ENCODE data around the gene ARNT2.

ARNT2 gene

GRCh38 chr15:80411788-80412288 lies 7.7 kb downstream of the ARNT2 start:
- DNase-seq (ENCODE audit: low spot score): no peak

GRCh38 chr15:80414546-80415357 lies 10.6 kb downstream of the ARNT2 start:
- DNase-seq (ENCODE audit: low spot score): no peak

DNA sequence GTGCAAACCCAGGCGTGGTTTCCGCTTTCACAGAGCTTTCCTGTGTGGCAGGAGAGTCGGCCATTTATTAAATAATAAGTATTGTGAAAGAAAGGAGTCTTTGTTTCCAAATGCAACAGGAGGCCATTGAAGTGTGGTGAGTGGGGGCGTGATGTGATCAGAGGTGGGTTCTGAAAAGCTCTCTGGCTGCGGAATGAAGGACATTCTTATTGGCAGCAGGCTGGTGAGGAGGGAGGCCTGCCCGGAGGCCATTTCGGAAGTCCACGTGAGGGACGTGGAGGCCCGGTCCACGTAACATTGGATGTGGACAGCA lies 11.1 kb downstream of the ARNT2 start:
- no peak for DNase-seq (ENCODE audit: low spot score)

DNA sequence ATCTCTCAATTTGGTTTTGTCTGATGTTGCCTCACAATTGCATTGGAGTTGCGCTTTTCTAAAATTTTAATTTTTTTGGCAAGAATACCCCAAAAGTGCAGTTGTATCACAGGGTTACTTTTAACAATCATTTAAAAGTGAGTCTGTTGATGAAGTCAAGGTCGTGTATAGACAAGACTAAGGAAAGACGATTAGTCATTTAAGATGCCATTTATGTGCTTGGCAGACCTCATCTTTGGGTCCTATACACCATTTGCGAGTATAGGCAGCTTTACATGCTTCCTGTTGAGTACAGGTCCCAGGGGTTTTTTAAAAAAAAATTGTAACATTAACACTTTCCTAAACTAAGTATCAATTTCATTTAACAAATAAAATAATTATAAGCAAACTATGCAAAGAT lies 12.5 kb downstream of the ARNT2 start:
- no peak for DNase-seq (ENCODE audit: low spot score)

- no peak for DNase-seq (ENCODE audit: low spot score)
Measured at GRCh38 chr15:80418892-80419537, 14.8 kb downstream of the ARNT2 start.

DNA sequence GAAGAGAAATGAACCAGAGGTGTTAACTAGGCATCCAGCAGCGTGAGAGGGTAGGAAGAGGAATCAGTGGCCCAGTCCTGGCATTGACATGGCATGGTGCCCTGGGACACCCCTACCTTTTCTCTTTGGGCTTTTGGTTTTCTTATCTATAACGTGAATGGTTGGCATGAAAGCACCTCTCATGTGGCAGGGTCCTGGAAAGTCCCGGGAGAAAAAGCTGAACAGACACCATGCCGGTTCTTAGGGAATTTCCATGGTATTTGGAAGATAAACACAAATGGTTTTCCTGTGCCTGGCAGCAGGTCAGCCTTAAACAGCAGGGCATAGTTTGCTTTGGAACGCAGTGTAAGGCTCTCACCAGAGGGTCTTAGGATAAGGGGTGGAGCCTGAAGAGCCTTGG lies 15.4 kb downstream of the ARNT2 start:
- no peak for DNase-seq (ENCODE audit: low spot score)

DNA sequence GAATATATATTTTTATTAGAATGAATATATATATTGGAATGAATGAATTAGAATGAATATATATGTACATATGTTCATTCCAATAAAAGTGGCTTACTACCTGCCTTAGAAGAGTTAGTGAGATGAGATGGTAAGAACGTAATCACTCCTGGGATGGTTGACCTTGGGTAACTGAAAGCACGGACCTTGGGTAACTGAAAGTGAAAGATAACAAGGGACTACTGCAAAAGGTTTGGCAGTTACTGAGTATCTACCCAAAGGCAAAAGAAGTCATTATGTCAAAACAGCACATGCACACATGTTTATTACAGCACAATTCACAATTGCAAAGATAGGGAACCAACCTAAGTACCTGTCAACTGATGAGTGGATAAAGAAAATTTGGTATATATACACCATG lies 16.5 kb downstream of the ARNT2 start:
- DNase-seq (ENCODE audit: low spot score): no peak

DNA sequence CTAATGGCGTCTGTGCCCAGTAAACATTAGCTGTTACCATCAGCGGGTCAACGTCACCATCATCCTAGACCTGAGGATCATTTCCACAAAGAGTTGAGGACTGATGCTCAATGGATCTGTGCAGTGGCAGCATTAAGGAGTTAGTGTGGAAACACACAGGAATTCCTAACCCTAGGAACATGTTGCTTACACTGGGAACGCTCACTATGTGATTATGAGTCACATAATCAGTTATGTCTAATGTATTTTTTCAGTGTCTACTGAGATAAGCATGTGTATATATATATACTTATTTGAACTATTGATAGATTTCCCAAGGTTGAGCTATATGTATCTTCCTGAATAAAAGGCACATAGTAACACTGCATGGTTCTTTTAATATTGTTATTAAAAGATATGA lies 19.0 kb downstream of the ARNT2 start:
- DNase-seq (ENCODE audit: low spot score): no peak

DNA sequence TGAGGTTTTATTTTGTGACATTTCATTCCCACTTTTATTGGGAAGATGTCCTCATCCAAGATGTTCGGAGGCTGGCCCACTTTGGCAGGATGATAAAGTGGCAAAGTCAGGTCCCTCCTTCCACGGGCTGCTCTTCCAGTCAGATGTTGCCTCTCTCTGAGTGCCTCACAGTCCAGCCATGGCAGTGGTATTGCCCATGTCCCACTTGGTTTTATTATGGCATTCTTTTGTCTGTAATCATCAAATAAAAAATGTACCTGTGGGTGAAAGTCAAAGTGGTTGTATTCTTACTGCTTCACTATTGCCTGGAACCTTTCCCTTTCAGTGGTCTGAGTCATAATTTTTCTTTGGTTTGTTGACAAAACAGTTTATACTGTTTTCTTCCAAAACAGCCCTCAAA lies 20.2 kb downstream of the ARNT2 start:
- no peak for DNase-seq (ENCODE audit: low spot score)

GRCh38 chr15:80426316-80426715 lies 22.1 kb downstream of the ARNT2 start:
- DNase-seq (ENCODE audit: low spot score): no peak

- DNase-seq (ENCODE audit: low spot score): no peak
Measured at GRCh38 chr15:80429964-80430363, 25.8 kb downstream of the ARNT2 start.

- DNase-seq (ENCODE audit: low spot score): no peak
Measured at GRCh38 chr15:80431635-80432344, 27.6 kb downstream of the ARNT2 start.

DNA sequence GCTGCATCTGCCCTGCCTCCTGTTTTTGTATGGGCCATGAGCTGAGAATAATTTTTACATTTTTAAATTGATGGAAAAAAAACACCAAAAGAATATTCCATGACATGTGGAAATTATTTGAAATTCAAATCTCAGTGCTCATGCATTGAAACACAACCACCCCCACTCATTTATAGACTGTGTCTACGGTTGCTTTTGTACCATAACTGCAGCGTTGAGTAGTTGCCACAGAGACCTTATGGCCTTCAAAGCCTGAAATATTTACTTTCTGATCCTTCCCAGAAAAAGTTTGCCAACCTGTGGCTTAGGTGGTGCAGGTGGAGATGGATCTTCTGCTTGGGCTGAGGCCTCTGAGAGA lies 28.1 kb downstream of the ARNT2 start:
- DNase-seq (ENCODE audit: low spot score): no peak

DNA sequence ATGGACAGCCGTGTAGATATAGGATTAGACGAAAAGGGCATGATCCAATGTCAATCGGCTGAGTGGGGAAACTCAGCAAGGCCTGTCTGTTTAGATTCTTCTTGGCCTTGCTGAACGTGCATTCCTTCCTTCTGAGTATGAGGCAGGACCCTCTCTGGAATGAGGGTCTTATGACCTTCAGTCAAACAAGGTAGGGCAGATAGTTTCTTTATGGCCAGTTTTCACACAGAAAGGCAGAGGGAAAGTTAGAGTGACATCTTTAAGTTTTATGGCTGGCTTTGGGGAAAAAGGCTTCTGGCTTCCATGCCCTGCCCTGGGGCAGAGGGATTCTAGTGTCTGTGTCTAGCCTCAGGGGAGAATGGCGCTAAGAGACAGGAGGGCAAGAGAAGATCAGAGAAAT lies 29.7 kb downstream of the ARNT2 start:
- DNase-seq (ENCODE audit: low spot score): no peak

DNA sequence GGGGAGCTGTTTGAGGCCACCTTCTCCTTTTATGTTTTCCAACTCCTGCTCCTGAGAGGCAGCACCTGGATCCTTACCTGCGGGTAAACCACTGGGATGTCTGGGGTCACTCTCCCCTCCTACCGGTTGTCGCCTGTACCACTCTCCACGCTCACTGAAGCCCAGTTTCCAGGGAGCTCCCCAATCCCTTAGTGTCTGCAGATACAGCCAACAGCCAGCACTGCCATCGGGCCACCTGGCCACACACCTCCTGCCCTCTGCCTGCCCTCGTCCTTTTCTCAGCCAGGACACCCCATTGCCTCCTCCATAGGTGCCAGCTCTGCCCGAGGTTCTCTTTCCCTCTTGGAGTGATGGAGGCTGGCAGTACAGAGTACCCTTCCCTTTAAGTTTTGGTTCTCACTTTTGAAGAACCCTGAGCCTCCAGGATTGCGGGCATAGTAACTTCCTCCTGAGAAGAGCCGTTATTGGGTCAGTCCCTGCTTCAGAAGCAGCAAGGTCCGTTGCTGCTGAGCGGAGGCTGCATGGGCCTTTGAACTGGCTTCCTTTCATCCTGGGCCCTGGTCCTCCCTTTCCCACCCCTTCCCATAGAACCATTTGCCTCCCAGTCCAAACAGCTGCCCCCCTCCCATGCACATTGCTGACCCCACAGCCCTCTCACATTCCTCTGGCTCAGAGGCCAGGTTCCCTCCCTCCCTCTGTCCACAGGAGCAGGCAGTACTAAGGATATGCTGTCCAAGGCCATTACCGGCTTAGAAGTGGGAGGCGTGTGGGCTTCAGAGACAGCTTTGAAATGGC lies 30.9 kb downstream of the ARNT2 start:
- DNase-seq (ENCODE audit: low spot score): no peak

DNA sequence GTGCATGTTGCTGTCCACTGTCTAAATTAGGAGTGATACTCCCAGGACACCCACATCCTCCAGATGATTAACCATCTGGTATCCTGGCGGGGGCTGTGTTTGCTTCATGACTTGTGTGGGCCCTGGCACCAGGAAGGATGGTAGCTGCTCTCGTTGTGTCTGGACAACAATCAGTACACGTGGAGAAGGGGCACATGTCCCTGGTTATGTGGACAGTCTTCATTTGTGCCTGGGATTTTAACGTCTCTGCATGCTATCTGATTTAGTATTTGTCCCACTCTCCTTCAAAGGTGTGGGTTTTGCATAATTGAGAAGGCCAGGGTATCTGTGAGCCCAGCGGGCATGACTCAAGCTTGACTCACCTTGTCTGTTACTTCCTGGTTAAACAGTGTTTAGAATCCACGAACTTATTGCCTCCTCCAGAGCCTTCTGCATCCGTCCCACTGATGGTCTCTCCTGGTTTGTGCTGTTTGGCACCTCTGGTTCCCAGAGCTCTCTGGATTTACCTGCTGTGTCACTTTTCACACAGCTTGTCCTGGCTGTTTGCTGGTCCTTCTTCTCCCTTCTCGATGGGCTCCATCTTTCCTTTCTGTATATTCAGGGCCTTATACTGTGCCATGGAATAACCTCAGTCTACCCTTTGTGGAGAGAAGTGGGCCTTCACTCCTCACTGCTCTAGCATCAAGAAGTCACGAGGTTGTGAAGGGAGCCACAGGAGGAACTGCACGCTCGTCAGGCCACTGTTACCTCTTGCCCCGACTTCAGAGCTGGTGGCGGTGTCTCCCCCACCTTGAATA lies 32.5 kb downstream of the ARNT2 start:
- no peak for DNase-seq (ENCODE audit: low spot score)

DNA sequence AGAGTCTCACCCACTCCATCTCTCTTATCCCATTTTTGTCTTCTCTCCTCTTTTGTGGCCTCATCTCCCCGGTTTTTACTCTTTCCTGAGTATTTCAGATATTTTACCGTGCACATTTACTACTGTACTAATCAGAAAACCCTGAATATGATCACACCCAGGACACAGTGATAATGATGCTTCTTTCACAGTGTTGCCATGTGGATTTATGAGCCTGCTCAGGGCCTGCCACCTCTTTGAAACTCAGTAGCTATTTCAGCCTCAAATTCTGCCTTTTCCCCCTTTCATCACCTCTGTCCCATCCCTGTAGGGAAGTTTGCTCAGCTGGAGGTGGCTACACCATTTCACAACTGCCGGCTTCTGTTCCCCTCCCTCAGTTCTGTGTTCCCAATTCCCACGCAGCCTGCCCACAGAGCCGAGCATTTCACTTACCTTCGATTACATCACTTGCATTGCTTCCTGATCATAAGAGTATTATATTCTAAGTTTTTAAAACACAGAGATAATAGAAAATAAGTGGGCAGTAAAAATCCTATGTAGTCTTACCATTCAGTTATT lies 33.2 kb downstream of the ARNT2 start:
- no peak for DNase-seq (ENCODE audit: low spot score)

DNA sequence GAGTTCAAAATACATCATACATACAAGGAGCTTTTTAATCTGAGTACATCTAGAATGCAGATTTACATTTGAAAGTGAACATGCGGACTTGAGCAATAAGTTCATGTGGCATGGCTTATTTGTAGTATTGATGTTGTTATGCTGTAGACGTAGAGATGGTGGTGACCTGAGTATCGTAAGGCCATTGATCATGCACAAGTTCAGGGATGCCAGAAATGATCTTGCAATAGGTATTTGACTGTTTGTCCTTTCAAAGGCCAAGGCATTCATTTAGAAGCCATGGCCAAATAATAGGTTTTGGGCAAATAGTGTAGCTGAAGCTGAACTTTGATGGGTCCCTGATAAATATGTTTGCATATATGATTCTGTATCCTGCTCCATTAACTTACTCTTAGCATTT lies 35.0 kb downstream of the ARNT2 start:
- no peak for DNase-seq (ENCODE audit: low spot score)

- no peak for DNase-seq (ENCODE audit: low spot score)
Measured at GRCh38 chr15:80440024-80440423, 35.8 kb downstream of the ARNT2 start.

- no peak for DNase-seq (ENCODE audit: low spot score)
Measured at GRCh38 chr15:80441041-80441440, 36.9 kb downstream of the ARNT2 start.

DNA sequence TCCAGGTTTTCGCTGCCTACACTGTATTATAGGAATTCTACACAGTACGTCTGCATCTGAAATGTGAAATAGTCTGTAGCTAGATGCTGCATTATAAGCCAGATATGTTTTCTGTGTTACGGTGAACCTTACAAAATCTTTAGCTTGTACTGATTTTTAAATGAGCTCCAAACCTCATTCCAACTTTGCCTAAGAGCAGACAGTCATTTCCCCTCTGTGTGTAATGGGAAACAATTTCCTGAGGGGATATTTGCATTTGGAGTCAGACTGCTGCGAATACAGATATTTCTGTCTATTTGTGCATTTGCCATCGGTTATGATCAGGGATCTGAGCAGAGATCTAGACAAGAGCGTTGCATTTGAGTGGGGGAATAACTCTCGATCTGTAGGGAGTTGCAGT lies 37.5 kb downstream of the ARNT2 start:
- DNase-seq (ENCODE audit: low spot score): no peak
